Lower leg skin (tissue), 4 donors: ENCODE results near the gene NDUFA6. TPM values are rescaled to one million over a fixed set of nuclear protein-coding genes. Genes with fewer than 3 reads are reported as not detected.
"Not testable (repeated sequence)": the region's sequence is repeated elsewhere in the genome, so short reads cannot be mapped to it uniquely, and the experiment has no call there.

ENCODE experiments used
- DNase-seq, 2 donors: peaks; one replicate each; pipeline ENCODE4 v3.0.0-alpha.2; 2019; ENCODE audit warnings: low spot score in 2 of 2
- H3K4me3 ChIP-seq: fragments of 200-600 bp; sonication (generic); 2 replicates; pipeline ENCODE4 v1.5.1; 2017; ENCODE audit warnings: mild to moderate bottlenecking, low read depth; ENCODE audit not compliant: poor library complexity, severe bottlenecking
- POLR2A ChIP-seq, 2 donors: fragments of 450-650 bp; IDR thresholded peaks; one replicate each; pipeline ENCODE4 v1.6.1; 2016 to 2017; ENCODE audit warnings: antibody characterized with exemption in 2 of 2, mild to moderate bottlenecking in 1 of 2, moderate library complexity in 1 of 2
- WGBS, 2 donors: methylation state at CpG; one replicate each; pipeline ENCODE4 v1.1.5; 2018; 5-methylcytosine and 5-hydroxymethylcytosine counted together
- intact Hi-C: fragments of 100-400 bp; cut with DNase I; formaldehyde crosslinking; loops from one replicate; pipeline ENCODE4 v1.15.0; 2023; ENCODE audit warnings: low total_unique reads
- total RNA-seq, 4 donors: library from RNA; depleted of rRNA; stranded (reverse); fragments of >200 nt; gene quantifications; one replicate each; pipeline ENCODE4 v1.1.0, GENCODE V29; 2016
- TF ChIP-seq, protein P1 (sequence below), 3 donors: fragments of 450-650 bp; IDR thresholded peaks; one replicate each; pipeline ENCODE4 v1.5.1; 2016; ENCODE audit warnings: antibody characterized with exemption in 3 of 3, mild to moderate bottlenecking in 3 of 3, moderate library complexity in 2 of 3

NDUFA6 gene
- total RNA-seq: 10 to 100 TPM; 48.8 to 74.7 (median 58.4) TPM

DNA sequence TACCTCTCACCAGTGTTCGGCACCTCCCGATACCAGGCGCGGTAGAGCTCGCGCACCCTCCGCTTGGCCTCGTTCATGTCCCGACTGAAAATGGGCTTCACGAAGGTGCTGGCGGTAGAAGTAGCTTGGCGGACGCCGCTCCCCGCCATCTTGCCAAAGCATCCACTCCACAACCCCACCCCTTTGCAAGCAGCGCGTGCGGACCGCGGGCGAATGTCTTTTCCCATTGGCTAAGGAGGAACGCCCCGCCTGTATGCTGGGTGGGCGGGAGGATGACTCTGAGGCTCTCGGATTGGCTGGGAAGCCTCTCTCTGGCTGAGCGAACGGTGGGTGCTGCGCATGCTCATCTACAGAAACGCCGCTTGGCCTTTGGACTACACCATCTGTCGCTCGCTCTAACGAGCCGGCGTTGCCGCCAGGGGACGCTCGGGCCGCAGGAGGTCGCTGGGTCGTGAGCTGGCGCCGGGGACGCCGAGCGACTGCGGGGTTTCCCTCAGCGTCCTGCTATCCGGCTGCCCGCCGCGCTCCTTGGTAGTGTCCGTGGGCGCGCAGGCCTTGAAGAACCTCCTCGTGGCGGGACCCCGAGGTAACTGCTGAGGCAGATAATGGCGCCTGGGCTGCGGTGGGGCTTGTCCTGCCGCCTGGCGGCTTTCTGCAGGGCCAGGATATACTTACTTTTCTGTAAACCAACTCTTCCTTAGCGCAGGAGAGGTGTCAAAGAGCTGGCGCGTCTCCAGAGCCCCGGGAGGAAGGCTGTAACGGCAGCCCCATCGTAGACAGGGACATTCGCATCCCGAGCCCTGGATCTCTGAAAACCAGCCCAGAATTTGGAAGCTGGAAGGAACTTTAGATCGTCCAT, at the start of gene NDUFA6:
Gene NDUFA6, minus strand, starts transcription at position 177 of the 859 bp plus-strand sequence. Its CDS starts 28 bp downstream, at position 149.
- WGBS, 2 donors: 0% methylated on average over 58 to 66 of the region's 71 CpGs
- intact Hi-C loops: loop anchor here (2.0 kb wide), 1 partner anchor 348 kb away; no protein-coding TSS in a partner anchor
- DNase-seq: peak; percentile 99 to 100
- TF ChIP-seq POLR2A (IDR thresholded peaks at IDR 0.05): peak in 1 of 2 donors; percentile 31
- TF ChIP-seq, protein P1, sequence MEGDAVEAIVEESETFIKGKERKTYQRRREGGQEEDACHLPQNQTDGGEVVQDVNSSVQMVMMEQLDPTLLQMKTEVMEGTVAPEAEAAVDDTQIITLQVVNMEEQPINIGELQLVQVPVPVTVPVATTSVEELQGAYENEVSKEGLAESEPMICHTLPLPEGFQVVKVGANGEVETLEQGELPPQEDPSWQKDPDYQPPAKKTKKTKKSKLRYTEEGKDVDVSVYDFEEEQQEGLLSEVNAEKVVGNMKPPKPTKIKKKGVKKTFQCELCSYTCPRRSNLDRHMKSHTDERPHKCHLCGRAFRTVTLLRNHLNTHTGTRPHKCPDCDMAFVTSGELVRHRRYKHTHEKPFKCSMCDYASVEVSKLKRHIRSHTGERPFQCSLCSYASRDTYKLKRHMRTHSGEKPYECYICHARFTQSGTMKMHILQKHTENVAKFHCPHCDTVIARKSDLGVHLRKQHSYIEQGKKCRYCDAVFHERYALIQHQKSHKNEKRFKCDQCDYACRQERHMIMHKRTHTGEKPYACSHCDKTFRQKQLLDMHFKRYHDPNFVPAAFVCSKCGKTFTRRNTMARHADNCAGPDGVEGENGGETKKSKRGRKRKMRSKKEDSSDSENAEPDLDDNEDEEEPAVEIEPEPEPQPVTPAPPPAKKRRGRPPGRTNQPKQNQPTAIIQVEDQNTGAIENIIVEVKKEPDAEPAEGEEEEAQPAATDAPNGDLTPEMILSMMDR (IDR thresholded peaks at IDR 0.05): peak in 2 of 3 donors; percentile 71 to 94
- peak within 1 kb of the TSS; percentile 88 for H3K4me3 ChIP-seq

DNA sequence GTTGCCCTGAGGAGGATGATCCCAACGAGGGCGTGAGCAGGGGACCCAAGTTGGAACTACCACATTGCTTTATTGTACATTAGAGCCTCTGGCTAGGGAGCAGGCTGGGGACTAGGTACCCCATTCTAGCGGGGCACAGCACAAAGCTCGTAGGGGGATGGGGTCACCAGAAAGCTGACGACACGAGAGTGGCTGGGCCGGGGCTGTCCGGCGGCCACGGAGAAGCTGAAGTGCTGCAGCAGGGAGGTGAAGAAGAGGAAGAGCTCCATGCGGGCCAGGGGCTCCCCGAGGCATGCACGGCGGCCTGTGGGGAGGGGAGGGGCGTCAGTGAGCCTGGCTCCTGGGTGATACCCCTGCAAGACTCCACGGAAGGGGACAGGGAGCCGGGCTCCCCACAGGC, 49.6 kb upstream of the NDUFA6 start:
- intact Hi-C loops, DNase-seq: not testable (repeated sequence)
- 93 to 94% methylated on average over 10 to 14 of the region's 17 CpGs for WGBS, 2 donors

DNA sequence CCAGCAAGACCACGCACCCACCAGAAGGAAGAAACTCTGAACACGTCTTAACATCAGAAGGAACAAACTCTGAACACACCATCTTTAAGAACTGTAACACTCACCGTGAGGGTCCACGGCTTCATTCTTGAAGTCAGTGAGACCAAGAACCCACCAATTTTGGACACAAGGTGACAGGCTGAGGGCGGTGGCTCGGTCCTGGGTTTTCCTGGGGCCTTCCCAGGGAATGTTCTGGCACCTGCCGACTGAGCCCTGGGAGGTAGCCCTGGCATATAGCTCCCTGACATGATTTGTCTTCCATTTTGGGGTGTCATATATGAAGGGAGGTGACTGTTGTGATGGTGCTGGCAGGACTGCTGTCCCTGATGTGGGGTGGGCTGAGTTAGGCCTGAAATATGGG, 48.9 kb upstream of the NDUFA6 start:
- H3K4me3 ChIP-seq, intact Hi-C loops, DNase-seq: not testable (repeated sequence)
- 90 to 94% methylated on average over 7 of the region's 7 CpGs for WGBS, 2 donors

More for the DNA sequence above, 49.6 kb upstream of the NDUFA6 start:
- H3K4me3 ChIP-seq: not testable (repeated sequence)

DNA sequence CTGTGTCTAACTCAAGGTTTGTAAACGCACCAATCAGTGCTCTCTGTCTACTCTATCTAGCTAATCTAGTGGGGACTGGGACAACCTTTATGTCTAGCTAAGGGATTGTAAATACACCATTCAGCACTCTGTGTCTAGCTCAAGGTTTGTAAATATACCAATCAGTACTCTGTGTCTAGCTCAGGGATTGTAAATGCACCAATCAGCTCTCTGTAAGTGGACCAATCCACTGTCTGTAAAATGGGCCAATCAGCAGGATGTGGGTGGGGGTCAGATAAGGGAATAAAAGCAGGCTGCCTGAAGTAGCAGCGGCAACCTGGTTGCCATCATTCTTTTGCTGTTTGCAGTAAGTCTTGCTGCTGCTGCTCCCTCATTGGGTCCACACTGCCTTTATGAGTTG, 48.4 kb upstream of the NDUFA6 start:
- TF ChIP-seq, protein P1 (IDR thresholded peaks at IDR 0.05): no peak
- TF ChIP-seq POLR2A (IDR thresholded peaks at IDR 0.05): no peak
- no peak for DNase-seq
- no peak overlapping the region for H3K4me3 ChIP-seq
- WGBS, 2 donors: 97 to 98% methylated on average over 2 of the region's 2 CpGs
- intact Hi-C loops: no loop called here

DNA sequence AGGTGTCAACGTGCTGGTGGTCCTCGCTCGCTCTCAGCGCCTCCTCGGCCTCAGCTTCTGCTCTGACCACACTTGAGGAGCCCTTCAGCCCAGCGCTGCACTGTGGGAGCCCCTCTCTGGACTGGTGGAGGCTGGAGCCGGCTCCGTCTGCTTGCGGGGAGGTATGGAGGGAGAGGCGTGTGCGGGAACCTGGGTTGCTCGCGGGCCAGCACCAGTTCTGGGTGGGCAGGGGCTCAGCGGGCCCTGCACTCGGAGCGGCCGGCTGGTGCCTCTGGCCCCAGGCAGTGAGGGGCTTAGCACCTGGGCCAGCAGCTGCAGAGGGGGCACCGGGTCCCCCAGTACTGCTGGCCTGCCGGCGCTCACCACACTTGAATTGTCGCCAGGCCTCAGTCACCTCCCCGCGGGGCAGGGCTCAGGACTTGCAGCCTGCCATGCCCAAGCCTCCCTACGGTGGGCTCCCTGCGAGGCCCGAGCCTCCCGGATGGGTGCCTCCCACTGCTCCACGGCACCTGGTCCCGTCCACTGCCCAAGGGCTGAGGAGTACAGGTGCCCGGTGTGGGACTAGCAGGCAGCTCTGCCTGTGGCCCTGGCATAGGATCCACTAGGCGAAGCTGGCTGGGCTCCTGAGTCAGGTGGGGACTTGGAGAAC, 47.7 kb upstream of the NDUFA6 start:
- TF ChIP-seq POLR2A (IDR thresholded peaks at IDR 0.05): no peak
- TF ChIP-seq, protein P1 (IDR thresholded peaks at IDR 0.05): no peak
- peak in 1 of 2 donors; percentile 78 for DNase-seq

DNA sequence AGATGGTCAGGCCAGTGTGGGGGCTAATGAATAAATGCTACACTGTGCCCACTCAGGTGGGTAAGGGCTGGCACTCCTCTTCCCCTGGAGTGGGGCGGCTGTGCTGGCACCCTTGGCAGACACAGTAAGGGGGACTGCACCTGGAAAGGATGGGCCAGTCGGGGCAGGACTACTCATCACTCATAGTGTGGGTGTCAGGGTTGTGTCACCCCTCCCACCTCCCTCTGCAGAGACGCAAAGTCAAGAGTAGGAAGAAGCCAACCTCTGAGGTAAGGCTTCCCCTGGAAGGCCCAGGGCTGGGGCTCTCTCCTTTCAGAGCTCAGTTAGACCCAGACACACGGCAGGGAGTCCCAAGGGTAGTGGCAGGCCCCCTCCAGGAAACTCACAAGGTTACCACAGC, 45.1 kb upstream of the NDUFA6 start:
- intact Hi-C loops, DNase-seq, H3K4me3 ChIP-seq: not testable (repeated sequence)
- no CpG with 5 or more reads among the region's 4 CpGs for WGBS, 2 donors

More for the DNA sequence above, 47.7 kb upstream of the NDUFA6 start:
- intact Hi-C loops: no loop called here
- no peak overlapping the region for H3K4me3 ChIP-seq
- WGBS, 2 donors: 92% methylated on average over 23 to 25 of the region's 31 CpGs
